ENCODE data around the gene GHRH. TPM values are rescaled to one million over a fixed set of nuclear protein-coding genes. Genes with fewer than 3 reads are reported as not detected.

Gene GHRH
- total RNA-seq, 1 donor from 2014 or later, result not detected

DNA sequence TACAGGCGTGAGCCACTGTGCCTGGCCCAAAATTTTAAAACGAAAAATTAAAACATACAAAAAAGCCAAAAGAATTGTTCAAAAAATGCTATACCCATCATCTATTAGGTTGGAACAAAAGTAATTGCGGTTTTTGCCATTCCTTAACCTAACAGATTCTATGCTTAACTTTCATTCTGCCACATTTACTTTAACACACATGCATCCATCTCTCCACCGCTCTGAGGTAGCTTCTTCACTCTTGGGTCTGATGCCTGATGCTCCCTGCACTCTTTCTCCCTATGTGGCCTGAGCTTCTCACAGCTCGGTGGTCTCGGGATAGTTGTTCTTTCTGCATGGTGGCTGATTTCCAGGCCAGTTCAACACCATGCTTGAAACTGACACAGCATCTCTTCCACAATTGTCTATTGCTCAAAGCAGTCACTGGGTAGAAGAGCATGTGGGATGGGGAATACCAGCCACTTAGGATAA, 23.1 kb upstream of the GHRH start:
- H3K27me3 ChIP-seq, result no peaks in the 10 kb centered on the region
- no peaks in the 10 kb centered on the region for H3K36me3 ChIP-seq
- H3K27ac ChIP-seq, result no peak overlapping the region
- TF ChIP-seq POLR2A (IDR thresholded peaks at IDR 0.05) (no peak), POLR2AphosphoS5 (IDR thresholded peaks at IDR 0.05; ENCODE audit: insufficient read depth in 1 of 2, low read depth in 1 of 2) (no peak)
- TF ChIP-seq, protein P1, sequence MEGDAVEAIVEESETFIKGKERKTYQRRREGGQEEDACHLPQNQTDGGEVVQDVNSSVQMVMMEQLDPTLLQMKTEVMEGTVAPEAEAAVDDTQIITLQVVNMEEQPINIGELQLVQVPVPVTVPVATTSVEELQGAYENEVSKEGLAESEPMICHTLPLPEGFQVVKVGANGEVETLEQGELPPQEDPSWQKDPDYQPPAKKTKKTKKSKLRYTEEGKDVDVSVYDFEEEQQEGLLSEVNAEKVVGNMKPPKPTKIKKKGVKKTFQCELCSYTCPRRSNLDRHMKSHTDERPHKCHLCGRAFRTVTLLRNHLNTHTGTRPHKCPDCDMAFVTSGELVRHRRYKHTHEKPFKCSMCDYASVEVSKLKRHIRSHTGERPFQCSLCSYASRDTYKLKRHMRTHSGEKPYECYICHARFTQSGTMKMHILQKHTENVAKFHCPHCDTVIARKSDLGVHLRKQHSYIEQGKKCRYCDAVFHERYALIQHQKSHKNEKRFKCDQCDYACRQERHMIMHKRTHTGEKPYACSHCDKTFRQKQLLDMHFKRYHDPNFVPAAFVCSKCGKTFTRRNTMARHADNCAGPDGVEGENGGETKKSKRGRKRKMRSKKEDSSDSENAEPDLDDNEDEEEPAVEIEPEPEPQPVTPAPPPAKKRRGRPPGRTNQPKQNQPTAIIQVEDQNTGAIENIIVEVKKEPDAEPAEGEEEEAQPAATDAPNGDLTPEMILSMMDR (IDR thresholded peaks at IDR 0.05), result no peak
- no peaks in the 10 kb centered on the region for H3K9me3 ChIP-seq
- intact Hi-C loops (cut with DNase I), result loop anchor here (5.0 kb wide), 1 partner anchor 98 kb away; no protein-coding TSS in a partner anchor
- peaks cover 11% of the 10 kb centered on the region for H3K4me1 ChIP-seq
- DNase-seq (ENCODE audit: extremely low spot score in 2 of 2), result no peak
- no peak overlapping the region for H3K4me3 ChIP-seq

DNA sequence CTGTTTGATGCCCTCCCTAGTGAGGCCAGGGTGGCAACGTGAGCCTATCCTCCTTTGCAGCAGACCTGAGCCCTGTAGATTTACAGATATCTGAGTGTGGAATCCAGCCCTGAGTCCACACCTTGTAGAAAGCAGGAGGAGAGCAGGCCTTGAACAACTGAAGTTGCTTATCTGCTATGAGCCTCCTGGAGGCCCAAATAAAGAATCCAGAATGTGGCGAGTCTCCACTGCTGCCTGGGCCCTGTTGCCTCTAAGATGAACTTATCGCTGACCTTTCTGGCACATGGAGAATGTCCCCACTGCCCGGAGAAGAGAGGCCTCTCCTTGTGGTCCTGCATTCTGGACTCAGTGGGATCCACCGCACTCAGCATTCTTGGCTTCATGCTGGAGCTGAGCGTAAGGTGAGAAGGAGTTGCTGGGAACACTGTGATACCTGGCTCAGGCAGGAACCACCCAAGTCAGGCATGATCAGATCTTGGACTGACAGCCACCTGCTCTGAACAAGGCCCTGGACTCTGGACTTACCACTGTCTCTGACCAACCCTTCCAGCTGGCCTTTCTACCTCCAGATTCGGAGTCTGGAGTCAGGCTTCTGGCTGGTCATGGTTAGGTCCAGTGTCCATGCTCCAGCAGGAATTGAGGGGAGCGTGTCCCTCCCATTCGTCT, 22.0 kb upstream of the GHRH start:
- intact Hi-C loops (cut with DNase I), result loop anchor here (5.0 kb wide), 1 partner anchor 99 kb away; no protein-coding TSS in a partner anchor
- no peak overlapping the region for H3K4me3 ChIP-seq
- H3K27ac ChIP-seq, result no peak overlapping the region
- no peak for DNase-seq (ENCODE audit: extremely low spot score in 2 of 2)
- no peaks in the 10 kb centered on the region for H3K9me3 ChIP-seq
- no peak for TF ChIP-seq POLR2A (IDR thresholded peaks at IDR 0.05)
- TF ChIP-seq POLR2AphosphoS5 (IDR thresholded peaks at IDR 0.05; ENCODE audit: insufficient read depth in 1 of 2, low read depth in 1 of 2), result no peak
- TF ChIP-seq, protein P1 (IDR thresholded peaks at IDR 0.05), result no peak
- no peaks in the 10 kb centered on the region for H3K36me3 ChIP-seq
- H3K27me3 ChIP-seq, result no peaks in the 10 kb centered on the region
- H3K4me1 ChIP-seq, result peaks cover 5% of the 10 kb centered on the region

DNA sequence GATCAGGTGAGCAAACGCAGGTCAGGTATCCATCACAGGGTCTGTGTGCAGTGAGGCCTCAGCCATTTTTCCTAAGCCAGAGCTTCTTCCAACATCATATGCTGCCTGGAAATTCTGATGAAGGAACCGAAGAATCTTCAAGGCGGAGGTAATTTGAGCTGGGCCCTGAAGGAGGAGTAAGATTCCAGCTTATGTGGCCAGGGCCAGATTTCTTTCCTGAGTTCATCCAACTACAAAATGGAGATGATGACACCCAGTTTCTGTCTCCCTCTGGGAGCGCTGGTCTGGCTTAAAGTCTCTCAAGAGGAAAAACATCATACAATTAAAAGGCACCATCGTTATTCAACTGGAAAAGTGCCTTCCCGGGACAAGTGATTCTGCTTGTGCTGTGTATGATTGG, 20.9 kb upstream of the GHRH start:
- peak overlapping the region; percentile 53 for H3K27ac ChIP-seq
- TF ChIP-seq, protein P1 (IDR thresholded peaks at IDR 0.05), result peak in 2 of 3 experiments; percentile 30 to 44
- no peak for TF ChIP-seq POLR2AphosphoS5 (IDR thresholded peaks at IDR 0.05; ENCODE audit: insufficient read depth in 1 of 2, low read depth in 1 of 2)
- H3K4me3 ChIP-seq, result no peak overlapping the region
- no peaks in the 10 kb centered on the region for H3K27me3 ChIP-seq
- DNase-seq (ENCODE audit: extremely low spot score in 2 of 2), result no peak
- no peaks in the 10 kb centered on the region for H3K36me3 ChIP-seq
- H3K4me1 ChIP-seq, result no peaks in the 10 kb centered on the region
- intact Hi-C loops (cut with DNase I), result loop anchor here (5.0 kb wide), 1 partner anchor 100 kb away; no protein-coding TSS in a partner anchor
- no peaks in the 10 kb centered on the region for H3K9me3 ChIP-seq

DNA sequence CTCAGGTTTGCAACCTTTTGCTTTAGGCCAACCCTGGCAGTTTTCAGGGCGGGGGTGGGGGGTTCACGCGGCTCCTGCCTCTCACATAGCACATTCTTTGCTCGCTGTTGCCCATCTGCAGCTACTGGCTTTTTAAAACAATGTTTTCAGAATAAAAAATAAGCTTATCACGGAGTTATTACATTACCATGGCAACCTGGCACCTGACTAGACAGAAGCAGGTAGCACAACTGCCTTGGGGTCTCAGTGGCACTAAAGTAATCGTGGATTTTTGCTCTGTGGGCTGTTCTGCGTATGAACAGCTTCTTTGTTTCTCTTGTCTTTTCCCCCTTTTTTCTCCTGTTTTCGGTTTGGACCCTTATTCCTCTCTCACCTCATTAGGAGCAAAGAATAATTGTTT, 18.8 kb upstream of the GHRH start:
- Histone ChIP-seq H3K27ac (no peak overlapping the region), H3K4me3 (no peak overlapping the region), H3K4me1 (peaks cover 11% of the 10 kb centered on the region), H3K9me3 (no peaks in the 10 kb centered on the region), H3K27me3 (no peaks in the 10 kb centered on the region), H3K36me3 (no peaks in the 10 kb centered on the region)
- intact Hi-C loops (cut with DNase I), result loop anchor here (5.0 kb wide), 1 partner anchor 102 kb away; no protein-coding TSS in a partner anchor
- no peak for TF ChIP-seq POLR2A (IDR thresholded peaks at IDR 0.05)
- TF ChIP-seq POLR2AphosphoS5 (IDR thresholded peaks at IDR 0.05; ENCODE audit: insufficient read depth in 1 of 2, low read depth in 1 of 2), result no peak
- TF ChIP-seq, protein P1 (IDR thresholded peaks at IDR 0.05), result no peak
- no peak for DNase-seq (ENCODE audit: extremely low spot score in 2 of 2)

DNA sequence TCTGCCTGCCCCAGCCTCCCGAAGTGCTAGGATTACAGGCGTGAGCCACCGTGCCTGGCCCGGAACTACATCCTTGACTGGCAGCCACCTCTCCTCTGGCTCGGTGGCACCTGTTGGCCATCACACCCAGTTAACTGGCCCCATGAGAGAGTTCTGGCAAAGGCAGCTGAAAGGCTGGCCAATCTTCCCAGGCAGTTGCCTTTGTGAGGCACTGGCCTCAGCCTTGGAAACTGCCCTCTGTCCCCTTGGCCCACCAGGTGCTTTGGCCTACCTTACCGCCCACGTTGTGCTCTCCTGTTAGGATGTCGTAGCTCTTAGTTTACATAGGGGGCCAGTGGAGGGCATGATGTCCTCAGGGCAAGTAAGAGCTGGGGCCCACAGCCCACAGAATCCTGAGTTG, 18.2 kb upstream of the GHRH start:
- no peaks in the 10 kb centered on the region for H3K27me3 ChIP-seq
- no peak overlapping the region for H3K27ac ChIP-seq
- peaks cover 11% of the 10 kb centered on the region for H3K4me1 ChIP-seq
- H3K9me3 ChIP-seq, result no peaks in the 10 kb centered on the region
- TF ChIP-seq POLR2A (IDR thresholded peaks at IDR 0.05), result no peak
- TF ChIP-seq, protein P1 (IDR thresholded peaks at IDR 0.05), result no peak
- TF ChIP-seq POLR2AphosphoS5 (IDR thresholded peaks at IDR 0.05; ENCODE audit: insufficient read depth in 1 of 2, low read depth in 1 of 2), result no peak
- intact Hi-C loops (cut with DNase I), result loop anchor here (5.0 kb wide), 1 partner anchor 102 kb away; no protein-coding TSS in a partner anchor
- H3K36me3 ChIP-seq, result no peaks in the 10 kb centered on the region
- DNase-seq (ENCODE audit: extremely low spot score in 2 of 2), result no peak
- H3K4me3 ChIP-seq, result no peak overlapping the region

Measured in vagina (tissue), 2 donors.